HG03342 (cell line): ENCODE results near the gene INO80B.
A peak's percentile ranks its signal among the peaks of the same experiment; 100 is the strongest.
"Not testable (repeated sequence)": the region's sequence is repeated elsewhere in the genome, so short reads cannot be mapped to it uniquely, and the experiment has no call there.

ENCODE experiments used
- ATAC-seq: cut with Tn5 transposase; IDR thresholded peaks from one replicate; pipeline ENCODE4 v1.9.1; 2021; ENCODE audit warnings: mild to moderate bottlenecking, moderate library complexity; ENCODE audit not compliant: unreplicated experiment

INO80B gene

DNA sequence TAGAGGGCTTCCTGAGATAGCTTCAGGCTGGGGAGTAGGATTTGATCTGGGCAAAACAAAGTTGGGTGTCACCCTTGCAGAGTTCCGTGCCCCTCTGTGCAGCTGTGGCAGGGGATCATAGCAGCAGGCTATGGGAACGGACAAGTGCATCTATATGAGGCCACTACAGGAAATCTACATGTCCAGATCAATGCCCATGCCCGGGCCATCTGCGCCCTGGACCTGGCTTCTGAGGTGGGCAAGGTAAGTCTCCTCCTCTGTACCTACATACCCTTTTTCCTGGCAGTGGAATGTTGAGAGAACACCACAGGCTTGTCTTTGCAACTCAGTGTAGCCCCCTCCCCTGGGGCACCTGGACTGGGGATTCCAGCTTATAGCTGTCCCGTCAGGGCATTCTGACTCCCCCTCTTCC lies 29.9 kb upstream of the INO80B start:
- no peak for ATAC-seq

DNA sequence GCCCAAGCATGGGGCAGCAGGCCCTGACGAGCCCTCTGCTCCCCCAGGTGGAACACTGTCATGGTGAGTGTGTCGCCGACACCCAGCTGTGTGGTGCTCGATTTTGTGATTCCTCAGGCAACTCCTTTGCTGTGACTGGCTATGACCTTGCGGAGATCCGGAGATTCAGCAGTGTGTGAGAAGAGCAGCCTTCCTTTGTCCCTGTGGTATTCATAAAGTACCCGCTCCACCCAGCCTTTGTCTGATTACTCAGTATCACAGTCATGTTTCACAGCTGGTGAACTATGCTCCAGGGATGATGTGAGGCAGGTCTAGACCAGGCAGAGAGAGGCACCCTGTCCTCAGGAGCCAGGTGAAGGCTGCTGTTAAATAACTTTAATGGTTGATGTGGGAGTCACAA lies 29.4 kb upstream of the INO80B start:
- ATAC-seq, result no peak

DNA sequence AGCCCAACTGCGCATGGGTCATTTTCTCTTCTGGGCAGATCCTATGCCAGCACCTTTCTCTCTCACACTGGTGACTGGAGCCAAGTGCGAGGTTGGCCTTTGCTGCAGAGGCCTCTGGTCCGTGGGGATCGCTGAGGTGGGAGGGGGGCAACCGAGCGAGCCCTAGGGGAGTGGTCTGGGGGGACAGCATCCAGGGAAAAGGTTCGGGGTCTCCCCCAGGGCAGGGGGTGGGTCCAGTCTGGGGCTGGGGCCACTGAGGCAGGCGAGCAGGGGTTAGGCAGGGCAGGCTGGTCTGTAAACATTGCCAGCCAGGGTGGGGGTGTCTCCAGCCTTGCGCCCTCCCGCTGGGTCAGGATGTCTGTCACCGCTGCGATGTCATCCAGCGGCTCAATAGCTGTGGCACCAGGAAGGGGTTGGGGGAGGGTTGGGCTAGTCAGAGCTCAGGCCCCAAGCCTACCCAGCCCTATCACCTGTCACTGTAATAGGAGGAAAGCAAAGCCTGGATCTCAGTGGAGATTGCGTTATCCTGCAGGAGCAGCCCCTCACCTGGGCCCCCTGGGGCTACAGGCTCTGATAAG lies 28.6 kb upstream of the INO80B start:
- ATAC-seq, result no peak

DNA sequence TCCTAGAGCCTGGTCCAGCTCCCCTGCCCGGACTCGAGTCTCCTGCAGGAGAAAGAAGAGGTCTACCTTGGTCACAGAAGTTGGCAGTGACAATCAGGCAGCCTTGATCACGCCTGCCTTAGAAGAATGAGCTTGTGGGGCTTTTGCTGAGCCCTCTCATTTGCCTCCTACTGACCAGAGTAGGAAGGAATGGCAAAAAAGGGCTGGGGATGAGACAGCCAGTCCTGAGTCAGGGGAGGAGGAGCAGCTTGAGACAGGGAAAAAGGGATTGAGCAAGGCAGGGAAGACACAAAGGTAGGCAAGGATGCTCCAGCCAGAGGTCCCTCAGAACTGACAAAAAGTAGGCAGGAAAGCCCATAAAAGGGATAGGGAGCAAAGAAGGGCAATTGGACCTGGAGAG lies 27.3 kb upstream of the INO80B start:
- ATAC-seq, result no peak

DNA sequence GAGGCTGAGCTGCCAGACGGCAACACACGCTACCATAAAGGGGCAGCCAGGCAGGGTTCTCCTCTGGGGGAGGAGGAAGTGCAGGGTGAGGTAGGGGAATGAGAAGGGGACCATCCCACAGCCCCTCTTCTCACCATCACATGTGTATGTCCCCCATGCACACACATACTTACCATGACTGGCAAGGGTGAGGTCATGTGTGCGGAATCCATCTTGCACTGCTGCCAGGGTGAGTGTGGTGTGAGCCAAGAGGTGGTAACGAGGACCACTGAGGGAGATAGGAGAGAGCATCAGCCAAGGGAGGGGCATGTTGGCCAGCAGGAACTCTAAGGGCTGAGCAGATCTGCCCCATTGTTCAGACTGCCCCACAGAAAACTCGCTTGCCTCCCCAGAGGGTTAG lies 26.2 kb upstream of the INO80B start:
- ATAC-seq, result no peak

DNA sequence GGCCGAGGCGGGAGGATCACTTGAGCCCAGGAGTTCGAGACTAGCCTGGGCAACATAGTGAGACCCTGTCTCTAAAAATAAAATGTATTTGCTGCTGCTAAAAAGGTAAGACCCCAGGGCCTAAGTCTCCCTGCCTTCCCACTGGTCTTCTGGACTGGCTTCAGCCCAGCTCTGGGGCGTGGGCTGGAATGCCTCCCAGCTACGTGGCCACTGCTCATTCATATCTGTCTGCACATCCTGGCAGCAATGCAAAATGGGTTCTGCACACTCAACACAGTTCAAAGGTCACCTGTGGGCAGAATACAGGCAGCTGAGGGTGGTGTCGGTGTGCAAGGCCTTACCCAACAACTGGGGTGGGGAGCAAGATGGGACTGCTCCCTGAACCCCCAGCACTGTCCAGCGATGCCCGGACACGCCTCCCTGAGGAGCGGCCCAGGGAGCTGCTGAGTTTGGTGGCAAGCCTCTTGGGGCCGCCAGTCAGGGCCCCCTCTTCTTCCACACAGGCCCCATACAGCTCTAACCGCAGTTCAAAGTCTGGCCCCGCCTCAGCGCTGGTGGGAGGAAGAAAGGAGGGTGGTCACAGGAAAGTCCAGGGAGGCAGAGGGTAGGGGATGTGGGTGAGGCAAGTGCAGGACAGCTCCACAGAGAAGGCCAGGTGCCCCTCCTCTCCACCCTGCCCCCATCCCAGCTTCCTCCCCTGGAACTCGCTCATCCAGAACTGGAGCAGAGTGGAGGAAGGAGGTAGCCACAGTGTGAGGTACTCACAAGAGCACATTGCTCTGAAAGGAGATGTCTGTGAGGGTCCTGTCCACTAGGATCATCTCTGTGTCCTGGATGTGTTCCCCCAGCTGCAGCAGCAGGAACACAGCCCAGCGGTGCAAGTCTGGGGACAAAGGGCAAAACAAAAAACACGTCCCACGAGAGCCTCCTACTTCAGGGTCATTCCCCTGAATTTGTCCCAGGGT lies 25.1 kb upstream of the INO80B start:
- no peak for ATAC-seq

DNA sequence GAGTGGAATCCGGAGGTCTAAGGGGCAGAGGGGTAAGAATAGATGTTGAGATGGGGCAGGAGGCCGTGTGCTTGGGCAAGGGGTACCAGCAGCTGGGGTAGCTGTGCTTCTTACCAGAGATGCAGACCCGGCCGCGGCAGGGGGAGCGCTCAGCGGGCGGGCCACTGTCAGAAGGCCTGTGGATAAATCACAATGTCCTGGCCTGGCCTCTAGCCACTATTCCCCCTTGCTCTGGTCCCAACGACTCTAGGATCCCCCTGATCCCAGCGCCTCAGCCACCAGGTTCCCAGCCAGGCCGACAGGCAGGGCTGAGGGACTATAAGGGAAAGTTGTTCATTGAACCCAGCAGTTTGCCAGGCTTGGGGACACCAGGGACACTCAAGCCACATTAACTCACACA lies 24.4 kb upstream of the INO80B start:
- ATAC-seq, result no peak

DNA sequence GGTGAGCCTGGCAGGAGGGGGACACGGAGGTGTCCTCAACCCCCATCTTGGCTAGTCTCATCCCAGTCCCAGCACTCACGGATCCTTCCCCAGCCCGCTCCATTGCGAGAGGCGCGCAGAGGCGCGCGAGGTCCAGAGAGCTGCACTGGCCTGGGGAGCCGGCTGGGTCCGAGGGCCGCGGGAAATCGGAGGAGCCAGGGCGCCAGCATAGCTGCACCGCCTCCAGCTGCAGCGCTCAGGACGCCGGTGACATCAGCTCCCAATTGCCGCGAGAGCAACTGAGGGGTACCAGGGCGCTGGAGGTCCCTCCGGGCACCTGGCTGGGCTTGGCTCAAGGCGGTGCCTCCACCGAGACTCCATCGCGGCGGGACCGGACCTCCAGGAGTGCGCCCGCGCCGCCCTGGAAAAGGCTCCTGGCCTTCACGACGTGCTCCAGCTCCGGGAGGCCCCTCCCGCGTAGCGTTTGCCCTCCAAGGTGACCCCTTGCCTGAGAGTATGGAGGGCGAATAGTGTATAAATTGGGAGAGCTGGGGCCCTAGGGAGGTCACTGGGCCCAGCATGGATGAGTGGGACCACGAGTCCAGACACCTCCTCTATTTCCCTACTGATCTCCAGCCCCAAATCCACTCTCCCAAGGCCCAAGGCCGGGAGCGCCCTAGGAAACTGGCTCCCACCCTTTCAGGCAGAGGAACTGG lies 18.6 kb upstream of the INO80B start:
- ATAC-seq, result no peak

DNA sequence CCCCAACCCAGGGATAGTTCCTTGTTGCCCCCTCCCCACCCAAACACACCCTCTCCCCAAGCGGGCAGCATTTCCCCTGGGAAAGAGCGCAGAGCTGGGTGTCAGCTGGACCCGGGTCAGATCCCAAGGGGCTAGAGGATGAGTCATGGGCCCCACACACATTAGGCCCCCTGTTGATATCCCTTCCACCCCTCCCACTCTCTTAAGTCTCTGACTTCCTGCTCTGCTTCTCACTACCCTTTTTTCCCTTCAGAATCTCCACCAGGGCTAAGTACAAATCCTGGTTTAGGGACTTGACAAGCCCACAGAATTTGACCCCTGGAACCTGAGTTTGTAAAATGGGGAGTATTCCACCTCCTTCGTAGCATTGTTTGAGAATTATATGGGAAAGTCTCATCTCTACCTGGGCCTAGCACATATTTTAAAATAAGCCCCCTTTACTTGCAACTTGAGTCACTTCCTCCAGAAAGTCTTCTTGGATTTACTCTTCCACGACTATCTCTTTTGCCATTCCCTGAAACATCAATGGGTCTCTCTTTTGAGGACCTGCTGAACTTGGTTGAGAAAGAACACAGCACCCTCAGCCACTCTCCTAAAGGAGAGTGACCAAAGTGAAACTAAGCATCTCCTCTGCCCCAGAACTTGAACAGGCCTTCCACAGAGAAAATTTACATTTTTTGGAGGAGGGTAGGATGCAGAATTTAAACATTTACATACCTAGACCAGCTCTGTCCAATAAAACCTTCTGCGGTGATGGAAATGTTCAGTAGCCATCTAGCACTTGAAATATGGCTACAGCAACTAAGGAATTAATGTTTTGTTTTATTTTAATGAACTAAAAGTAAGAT lies 17.8 kb upstream of the INO80B start:
- no peak for ATAC-seq

DNA sequence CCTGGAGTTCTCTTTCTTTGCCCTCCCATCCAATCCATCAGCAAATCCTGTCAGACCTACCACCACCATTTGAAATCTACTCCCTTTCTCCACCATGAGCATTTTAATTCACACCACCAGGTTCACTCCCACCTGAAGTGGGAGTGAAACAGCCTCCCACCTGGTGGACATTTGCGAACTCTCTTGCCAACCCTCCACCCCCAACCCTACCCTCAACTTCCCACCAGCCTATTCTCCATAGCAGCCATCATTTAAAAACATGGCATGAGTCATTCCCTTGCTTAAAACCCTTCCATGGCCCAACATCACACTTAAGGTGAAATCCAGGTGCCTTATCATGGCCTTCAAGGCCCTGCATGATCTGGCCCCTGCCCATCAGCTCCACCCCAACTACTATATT lies 16.6 kb upstream of the INO80B start:
- no peak for ATAC-seq

DNA sequence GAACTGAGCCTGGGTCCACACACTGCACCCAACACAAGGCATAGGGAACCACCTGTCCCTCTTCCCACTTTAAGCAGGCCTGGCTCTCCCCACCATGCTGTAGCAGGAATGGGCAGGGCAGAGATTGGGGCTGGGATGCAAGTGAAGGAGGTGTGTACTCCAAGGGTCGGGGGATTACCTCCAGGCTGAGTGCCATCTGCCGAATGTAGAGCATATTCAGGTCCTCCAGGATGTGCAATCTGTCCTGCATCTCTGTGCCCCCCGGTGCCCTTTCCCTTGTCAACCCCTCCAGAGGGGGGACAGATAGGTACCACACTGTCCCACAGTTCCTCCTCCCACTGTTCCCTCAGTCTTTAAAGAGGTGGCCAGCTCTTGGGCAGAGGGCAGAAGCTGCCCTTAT lies 15.5 kb upstream of the INO80B start:
- no peak for ATAC-seq

DNA sequence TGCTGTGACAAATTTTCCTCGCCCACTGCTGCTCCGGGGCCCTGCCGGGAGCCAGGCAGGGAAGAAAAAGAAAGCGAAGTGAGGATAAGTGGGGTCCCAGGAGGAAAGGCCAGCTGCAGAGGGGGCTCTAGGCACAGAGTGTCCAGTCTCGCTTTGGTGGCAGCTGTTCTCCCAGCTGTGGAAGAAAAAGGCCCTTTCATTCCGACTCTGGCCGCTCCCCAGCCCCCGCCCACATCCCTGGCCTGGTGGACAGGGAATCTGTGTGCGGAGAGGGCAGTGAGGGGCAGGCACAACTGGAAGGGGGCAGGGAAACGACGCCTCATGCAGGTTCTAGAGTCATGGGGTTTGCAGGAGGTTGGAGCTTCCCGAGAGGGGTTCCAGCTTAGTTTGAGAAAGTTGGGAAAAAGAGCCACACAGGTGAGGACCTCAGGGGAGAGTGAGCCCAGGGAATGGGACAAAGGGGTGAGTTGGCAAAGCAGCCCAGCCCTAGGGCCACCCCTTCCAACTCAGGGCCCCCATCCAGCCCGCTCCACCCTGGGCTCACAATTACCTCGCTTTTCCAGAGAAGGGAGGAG lies 15.0 kb upstream of the INO80B start:
- no peak for ATAC-seq

DNA sequence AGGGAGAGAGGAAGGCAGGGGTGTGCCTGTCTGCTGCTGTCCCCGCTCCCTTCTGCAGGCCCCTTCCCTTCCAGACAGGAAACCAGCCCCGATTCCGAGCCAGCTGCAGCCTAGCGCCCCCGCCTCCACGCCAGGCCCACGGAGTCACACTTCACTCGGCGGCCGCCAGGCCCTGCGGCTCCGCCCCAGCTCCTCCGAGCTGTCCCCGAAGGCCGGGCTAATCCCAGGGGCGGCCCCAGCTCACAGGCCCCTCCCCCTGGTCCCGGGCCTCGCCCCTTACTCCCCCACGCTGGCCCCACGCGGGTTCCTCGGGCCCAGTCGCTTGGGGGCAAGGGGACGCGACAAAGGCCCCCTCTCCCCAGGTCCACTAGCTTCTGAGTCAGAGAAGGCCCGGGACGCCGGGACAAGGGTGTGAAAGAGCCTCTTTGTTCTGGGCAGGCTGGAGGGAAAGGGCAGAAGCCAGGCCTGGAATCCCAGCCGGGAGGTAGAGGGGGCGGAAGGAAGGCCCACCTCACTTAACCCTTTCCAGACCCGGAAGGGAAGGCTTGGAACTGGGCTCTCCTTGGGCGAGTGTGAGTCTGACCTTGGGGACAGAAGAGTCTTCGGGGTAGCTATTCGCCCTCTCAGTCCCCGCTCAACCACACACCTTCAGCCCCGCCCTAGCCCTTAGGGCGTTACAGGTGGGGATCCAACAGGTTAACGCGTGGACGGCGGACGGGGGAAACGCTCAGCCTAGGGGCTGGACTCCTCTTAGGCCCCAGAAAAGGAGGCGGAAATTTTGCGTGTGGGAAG lies 14.3 kb upstream of the INO80B start:
- peak; percentile 91 for ATAC-seq

DNA sequence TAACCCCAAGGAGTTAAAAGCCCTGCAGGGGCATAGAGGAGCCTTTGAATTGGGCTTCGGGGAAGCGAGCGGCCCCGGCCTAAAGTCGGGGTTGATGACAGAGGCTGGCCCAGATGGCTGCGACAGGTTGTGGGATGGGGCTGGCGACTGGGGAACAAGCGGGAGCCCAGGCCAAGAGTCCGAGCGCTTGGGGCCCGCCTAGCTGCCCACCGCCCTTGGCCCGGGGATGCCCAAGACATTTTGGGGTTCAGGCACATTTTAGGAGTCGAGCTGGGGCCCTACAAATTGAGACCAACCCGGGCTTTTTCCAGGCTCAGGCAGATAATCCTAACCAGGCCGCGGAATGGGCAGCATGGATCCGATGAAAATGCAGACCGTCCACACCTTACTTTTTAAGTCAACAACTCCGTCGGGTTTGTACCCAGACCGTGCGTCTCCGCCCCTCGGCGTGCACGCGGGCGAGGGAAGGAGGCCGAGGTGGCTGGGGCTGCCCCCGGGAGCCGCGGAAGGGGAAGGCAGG lies 13.7 kb upstream of the INO80B start:
- no peak for ATAC-seq

DNA sequence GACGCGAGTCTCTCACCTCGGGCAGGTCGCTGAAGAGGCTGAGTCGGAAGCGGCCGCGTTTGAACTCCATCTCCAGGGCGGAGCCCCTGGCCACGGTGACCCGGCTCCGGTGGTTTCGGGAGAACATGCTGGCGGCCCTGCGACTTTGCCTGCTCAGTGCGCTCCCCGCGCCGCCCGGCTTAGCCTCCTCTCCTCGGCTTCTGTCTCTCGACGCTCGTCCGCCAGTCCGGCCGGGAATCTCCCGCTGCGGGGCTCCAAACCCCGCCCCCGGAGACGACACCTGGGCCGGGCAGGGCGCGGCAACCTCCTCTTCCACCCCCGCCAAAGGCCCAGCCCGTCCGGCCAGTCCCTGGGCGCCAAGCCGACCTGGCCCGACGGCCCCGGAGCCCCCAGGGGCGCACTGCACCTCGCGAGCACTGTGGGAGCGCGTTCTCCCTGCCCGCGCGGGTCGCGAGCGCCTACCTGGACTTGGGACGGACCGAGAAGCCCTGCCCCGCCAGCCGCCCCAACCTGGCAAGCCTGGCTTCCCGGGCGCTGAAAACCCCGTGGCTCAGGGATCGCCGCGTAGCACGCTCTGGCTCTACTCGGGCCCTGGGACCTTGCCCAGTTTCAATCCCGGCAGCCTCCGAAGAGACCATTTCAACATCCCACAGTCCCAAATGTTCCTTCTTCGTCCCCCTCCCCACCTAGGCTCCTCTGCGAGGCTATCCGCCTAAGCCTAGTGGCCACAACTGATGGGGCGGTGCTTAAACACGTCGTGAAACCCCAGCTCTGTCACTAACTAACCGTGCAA lies 13.0 kb upstream of the INO80B start, which contains the start of gene RTKN:
Gene RTKN (minus strand): TSS at position 248 of the 793 bp plus-strand sequence. CDS start 121 bp downstream, at position 127.
- ATAC-seq, result no peak

DNA sequence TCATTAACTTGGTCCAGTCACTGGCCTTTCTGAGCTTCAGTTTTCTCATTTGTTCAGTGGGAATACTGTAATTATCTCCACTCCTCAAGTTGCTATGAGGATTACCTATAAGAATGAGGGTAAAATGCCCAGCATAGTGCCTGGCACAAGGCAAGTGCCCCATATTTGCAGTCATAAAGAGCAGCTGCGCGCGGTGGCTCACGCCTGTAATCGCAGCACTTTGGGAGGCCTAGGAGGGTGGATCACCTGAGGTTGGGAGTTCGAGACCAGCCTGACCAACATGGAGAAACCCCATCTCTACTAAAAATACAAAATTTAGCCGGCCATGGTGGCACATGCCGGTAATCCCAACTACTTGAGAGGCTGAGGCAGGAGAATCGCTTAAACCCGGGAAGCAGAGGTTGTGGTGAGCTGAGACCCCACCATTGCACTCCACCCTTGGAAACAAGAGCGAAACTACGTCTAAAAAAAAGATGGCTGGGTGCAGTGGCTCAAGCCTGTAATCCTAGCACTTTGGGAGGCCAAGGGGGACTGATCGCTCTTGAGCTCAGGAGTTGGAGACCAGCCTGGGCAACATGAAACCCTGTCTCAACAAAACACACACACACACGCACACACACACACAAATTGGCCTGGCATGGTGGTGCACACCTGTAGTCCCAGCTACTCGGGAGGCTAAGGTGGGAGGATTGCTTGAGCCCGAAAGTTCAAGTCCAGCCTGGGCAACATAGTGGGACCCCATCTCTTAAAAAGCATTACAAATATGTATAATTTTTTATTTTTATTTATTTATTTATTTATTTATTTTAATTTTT lies 12.2 kb upstream of the INO80B start:
- ATAC-seq, result not testable (repeated sequence)

DNA sequence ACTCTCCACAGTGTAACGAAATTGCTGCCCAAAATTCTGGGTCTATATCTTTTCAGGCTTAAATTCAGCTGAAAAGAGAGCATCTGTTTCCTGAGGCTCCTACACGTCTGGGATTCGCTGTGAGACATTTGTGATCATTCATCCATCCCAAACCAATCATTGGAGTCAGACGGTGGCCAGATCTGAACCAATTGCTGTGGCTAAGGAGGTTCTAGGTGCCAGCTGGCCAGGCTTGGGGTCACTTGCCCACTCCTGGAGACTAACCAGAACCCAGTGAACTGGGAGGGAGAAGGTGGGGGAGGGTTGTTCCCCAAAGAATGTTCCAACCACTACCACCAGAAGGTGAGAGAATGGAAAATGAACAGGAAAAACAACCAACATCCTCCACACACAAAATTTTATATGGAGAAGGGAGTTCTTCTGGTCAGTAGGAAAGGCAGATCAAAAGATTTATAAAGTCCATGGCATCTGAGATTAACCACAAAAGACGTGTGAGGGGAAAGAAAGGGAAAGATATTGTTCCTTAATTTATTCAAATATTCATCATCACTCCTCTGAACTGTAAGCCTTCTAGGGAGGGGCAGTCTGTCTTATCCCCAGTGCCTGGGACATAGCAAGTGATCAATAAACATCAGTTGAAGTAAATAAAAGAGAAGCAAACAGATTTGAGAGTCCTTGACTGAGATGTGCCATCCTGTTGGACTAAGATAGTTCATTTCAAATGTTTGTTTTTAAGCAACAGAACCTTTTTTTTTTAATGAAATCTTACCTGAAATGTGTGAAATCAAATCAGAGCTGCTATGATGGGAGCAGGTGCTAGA lies 10.2 kb upstream of the INO80B start:
- no peak for ATAC-seq
